Right ventricle myocardium superior (tissue), 1 donor: ENCODE measurements around the gene CATSPER1. TPM values are rescaled to one million over a fixed set of nuclear protein-coding genes. Genes with fewer than 3 reads are reported as not detected.

Experiments used
- ATAC-seq: fragments of 200-7000 bp; cut with Tn5 transposase; one replicate; pipeline ENCODE4 v1.9.1; 2020; ENCODE audit warnings: mild to moderate bottlenecking; ENCODE audit not compliant: poor library complexity
- DNase-seq: peaks from one replicate; pipeline ENCODE4 v3.0.0-alpha.2; 2020
- intact Hi-C: fragments of 100-400 bp; cut with DNase I; formaldehyde crosslinking; loops from one replicate; pipeline ENCODE4 v1.11.2; 2022
- total RNA-seq: library from RNA; stranded (reverse); fragmentation: NEBNext Ultra II Directional; extraction: Animal tissue kit (Norgen Biotek cat#: 25700); gene quantifications from one replicate; pipeline ENCODE4 v1.2.1, GENCODE V29; 2021
- donor health status: DM: no; HTN: yes; CAD: no; lungs with severe emphysema.

CATSPER1 gene
- total RNA-seq, 1 donor from 2014 or later = not detected

DNA sequence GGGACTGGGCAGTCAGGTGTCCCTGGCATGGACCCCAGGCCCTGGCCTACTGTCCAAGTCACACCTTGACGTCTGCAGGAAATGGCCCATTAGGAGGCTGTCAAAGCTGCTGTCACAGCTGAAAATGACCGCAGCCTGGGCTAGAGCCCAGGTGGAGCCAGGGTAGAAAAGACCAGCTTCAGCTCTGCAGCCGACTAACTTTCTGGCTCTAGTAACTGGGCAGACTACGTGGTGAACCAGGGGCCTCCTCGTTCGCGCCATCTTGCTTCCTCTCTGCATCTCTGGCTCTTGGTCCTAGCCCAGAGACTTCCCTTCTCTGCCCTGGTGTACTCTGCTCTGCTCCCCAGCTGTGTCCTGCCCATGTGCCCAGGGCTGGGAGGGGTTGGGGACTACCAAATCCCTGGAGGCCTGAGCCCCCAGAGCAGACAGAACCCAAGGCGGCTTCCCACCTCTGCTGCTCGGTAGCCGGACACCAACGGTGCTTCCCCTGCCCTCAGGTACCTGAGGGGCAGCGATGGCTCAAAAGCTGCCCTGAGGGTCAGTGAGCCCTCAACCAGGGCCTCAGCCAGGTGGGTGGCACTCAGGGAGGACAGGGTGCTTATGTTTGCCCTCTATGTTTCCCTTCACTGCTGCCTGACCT lies 45.1 kb downstream of the CATSPER1 start:
- DNase-seq = no peak
- intact Hi-C loops = no loop called here
- peak; percentile 4 for ATAC-seq

DNA sequence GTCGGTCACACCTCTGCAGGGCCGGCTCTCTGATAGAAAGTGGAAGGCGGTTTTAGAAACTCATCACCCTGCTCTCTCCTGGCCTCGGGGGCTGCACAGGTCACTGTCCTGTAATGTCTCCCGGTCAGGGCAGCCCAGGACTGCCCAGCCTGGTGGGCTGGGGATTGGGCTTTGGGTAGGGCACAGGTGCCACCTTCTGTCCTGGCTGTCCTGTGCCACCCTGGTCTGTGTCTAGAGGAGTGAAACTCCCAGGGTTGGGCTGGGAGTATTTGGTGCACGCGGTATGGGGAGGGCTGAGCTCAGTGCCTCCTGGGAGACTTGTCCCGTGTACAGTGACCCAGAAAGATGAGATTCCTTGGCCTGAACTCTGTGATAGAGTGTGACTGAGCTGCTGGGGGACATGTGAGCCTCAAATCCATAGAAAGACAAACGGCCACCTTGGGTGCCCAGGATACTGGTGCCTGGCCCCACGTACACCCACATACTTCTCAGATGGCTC lies 47.0 kb downstream of the CATSPER1 start:
- intact Hi-C loops = no loop called here
- no peak for ATAC-seq
- DNase-seq = no peak

DNA sequence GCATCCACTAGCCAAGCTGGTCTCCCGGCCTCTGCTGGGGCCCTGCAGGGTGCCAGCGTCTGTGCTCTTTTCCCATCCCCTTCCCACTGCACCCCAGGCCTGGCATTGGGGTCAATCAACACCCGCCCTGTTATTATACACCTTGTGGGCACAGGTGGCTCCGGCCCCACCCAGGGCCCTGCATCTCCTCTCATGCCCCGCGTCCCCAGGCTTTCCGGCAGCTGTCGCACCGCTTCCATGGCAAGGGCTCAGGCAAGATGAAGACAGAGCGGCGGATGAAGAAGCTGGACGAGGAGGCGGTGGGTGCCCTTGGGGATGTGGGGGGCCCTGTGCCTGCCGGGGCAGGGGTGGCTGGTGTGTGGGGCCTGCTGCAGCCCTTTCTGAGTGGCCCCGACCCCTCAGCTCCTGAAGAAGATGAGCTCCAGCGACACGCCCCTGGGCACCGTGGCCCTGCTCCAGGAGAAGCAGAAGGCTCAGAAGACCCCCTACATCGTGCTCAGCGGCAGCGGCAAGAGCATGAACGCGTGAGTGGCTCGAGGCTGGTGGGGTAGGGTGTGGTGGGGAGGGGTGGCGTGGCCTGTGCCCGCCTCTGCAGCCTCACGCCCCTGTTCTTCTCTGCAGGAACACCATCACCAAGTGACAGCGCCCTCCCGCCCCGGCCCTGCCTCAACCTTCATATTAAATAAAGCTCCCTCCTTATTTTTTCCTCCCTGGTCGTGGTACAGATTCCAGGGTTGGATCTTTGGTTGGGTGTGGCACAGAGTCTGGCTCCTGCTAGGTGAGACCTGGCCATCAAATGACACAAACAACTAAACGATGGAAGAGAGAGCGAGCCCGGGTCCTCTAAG lies 47.7 kb downstream of the CATSPER1 start:
- ATAC-seq (no peak), DNase-seq (no peak)
- intact Hi-C loops = no loop called here

DNA sequence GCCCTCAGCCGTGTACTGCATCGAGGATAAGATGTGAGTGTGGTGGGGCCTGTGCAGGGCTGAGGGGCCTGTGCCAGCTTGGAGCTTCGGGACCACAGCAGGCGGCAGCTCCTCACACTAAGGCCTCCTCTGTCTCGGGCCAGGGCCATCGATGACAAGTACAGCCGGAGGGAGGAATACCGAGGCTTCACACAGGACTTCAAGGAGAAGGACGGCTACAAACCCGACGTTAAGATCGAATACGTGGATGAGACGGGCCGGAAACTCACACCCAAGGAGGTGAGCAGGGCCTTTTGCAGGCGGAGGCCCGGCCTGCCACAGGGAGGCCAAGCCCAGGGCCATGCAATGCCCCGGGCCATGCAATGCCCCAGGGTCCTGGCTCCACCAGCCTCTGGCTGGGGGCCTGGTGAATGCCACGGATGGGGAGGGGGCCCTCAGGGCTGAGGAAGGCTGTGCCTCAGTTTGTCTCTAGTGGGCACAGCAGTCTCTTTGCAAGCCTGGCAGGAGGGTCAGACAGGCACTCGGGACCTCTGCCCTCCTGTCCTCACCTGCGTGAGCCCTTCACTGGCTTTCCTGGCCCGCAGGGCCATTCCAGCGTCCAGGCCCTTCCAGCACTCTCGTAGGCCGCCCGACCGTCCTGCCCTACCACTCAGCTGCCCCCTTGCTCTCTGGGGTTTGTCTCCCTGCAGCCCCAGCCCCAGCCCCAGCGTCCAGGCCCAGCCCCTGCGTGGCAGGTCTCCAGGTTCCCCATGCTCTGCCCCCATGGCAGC lies 48.5 kb downstream of the CATSPER1 start:
- DNase-seq = no peak
- no peak for ATAC-seq
- intact Hi-C loops = no loop called here

DNA sequence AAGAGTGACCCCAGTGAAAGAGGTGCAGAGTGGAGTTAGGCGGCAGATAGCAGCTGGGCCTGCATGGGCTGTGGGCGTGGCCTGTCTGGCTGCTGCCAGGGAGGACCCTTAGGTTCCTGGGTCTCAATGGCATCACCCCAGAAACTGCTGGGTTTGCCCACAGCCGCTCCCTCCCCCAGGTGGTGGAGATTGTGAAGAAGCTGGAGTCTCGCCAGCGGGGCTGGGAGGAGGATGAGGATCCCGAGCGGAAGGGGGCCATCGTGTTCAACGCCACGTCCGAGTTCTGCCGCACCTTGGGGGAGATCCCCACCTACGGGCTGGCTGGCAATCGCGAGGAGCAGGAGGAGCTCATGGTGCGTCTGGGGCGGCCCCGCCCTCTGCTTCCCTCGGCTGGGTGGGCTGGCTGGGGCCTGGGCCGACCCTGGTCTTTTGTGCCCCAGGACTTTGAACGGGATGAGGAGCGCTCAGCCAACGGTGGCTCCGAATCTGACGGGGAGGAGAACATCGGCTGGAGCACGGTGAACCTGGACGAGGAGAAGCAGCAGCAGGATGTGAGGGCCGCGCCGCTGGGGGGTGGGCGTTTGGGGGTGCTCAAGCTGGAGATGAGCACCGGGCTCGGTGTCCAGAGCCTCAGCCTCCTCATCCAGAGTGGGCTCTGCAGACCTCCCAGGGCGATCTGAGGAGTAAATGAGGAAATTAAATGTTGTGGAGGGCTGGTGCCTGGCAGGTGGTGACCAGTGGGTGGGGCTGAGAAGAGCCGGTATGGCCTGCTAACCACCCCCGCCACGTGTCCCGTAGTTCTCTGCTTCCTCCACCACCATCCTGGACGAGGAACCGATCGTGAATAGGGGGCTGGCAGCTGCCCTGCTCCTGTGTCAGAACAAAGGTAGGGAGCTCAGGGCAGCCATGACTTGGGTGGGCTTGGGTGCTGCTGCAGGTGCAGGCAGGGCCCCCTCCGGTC lies 49.8 kb downstream of the CATSPER1 start:
- ATAC-seq (no peak), DNase-seq (no peak)
- intact Hi-C loops = no loop called here

DNA sequence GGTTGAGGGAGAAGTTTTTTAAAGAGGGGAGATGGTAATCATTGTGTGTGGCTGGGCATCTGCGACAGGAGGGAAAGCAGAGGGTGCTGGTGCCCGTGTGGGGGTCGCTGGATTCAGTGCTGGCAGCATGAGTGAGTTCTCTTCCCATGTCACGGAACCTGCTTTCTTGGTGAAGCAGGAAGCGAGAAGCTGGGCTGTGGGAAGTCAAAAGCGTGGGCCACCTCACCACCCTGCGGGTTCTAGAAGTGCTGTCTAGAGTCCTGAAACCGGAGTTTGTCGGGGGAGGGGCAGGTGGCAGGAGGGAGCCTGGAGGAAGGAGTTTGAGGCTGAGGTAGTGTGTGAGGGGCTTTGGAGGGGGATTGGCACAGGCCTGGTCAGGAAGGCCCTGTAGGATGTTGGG lies 50.5 kb downstream of the CATSPER1 start:
- ATAC-seq (no peak), DNase-seq (no peak)
- intact Hi-C loops = no loop called here

DNA sequence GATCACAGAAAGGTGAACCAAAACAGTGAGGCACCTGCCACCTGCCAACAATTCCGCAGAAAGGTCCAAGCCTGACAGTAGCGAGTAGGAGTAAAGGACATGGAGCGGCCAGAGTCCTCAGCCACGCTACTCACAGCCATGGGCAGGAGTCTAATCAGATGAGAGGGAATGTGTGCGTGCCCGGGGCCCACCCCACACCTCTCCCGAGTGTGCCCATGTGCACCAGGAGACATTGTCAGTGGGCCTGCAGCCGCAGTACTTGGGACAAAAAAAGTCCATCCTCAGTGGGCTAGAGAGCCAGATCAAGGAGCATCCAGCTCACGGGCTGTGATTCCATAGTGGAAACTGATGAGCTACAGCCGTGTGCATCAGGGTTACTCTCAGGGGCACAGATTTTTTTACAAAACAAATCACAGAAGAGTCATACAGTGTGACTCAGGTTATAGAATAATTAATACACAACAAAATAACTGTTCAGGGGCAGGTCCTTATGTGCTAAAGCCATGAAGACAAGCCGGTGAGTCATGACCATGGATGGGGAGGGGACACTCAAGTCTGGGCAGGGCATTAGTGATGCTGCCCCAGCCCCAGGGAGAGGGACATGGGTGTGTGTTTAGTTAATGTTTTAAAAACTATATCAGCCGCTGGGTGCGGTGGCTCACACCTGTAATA lies 52.7 kb downstream of the CATSPER1 start:
- no peak for DNase-seq
- ATAC-seq = no peak
- intact Hi-C loops = no loop called here

DNA sequence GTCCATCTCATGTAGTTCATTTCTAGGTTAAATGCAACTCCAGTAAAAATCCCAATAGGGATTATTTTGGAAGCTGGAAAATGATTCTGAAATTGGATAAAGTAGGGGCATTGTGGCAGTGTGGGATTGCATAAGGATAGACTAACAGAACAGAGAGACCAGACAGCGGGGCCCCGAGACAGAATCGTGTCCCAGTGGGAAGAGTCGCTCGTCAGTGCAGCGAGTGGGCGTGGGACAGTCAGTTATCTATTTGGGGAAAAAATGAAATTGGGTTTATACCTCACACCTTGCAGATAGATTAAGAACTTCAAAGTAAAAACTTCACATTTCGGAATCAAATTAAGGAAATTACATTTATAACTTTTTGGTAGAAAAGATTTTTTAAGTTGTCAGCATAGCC lies 54.2 kb downstream of the CATSPER1 start:
- ATAC-seq = no peak
- DNase-seq = no peak
- intact Hi-C loops = no loop called here

DNA sequence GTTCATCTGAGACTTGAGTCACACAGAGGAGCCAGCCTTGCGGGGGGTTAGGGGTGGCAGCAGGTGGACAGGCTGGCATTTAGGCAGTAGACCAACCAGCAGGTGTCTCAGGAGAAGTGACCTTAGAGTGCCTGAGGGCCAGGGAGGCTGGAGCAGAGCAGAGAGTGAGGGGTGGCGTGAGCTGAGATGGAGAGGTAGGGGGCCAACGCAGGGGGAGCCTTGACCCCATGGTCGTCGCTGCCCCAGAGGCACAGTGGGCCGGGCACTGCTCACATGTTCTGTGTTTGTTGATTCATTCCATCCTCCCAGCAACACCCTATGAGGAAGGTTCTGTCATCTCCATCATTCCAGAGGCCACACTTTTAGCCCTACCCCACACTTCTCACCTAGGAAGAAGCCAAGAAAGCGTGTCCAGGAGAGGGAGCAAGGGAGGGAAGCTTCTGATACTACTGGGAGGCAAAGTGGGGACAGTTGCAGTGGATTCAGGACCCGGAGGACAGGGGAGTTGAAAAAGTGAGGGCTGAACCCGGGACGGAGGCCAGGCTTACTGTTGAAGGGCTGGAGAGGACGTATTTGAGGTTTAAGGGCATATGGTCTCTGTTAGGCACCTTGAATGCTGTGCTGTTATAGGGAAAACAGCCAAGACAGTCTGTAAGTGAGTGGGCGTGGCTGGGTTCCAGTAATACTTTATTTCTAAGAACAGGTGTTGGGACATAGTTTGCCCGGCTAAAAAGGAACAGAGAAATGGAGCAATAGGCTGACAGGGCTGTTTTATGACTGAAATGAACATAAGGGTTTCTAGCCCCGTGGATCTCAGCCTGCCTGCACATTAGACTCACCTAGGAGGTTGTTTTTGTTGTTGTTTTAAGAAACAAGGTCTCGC lies 57.4 kb downstream of the CATSPER1 start:
- peak; percentile 16 for ATAC-seq

DNA sequence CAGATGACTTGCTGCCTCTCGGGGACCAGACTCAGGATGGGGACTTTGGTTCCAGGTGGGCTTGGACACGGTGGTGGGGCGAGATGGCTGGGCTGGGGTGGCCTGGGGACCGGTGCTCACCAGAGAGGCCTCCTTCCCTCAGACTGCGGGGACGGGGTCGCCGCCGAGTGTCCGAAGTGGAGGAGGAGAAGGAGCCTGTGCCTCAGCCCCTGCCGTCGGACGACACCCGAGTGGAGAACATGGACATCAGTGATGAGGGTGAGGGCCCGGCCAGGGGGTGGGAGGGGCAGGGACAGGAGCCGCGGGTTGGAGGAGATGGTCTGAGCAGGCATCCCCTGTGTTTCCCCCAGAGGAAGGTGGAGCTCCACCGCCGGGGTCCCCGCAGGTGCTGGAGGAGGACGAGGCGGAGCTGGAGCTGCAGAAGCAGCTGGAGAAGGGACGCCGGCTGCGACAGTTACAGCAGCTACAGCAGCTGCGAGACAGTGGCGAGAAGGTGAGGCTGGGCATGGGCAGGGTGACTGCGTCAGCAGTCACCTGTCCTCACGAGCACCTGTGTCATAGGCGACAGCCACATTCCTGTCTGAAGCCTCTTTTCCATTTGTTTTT lies 58.8 kb downstream of the CATSPER1 start:
- DNase-seq (no peak), ATAC-seq (no peak)
- intact Hi-C loops = no loop called here

More for the DNA sequence above, 57.4 kb downstream of the CATSPER1 start:
- intact Hi-C loops = no loop called here
- DNase-seq = no peak

Other genes starting within 250 kb of the CATSPER1 start
- gene AP5B1, start 245.5 kb downstream of the CATSPER1 start, total RNA-seq = 6.5 TPM
- not detected for gene OVOL1, start 239.4 kb downstream of the CATSPER1 start, total RNA-seq
- not detected for gene SNX32, start 192.5 kb downstream of the CATSPER1 start, total RNA-seq
- gene CFL1, start 168.3 kb downstream of the CATSPER1 start, total RNA-seq = 288 TPM
- gene MUS81, start 166.0 kb downstream of the CATSPER1 start, total RNA-seq = 30.7 TPM
- 80.0 TPM for gene EFEMP2, start 153.7 kb downstream of the CATSPER1 start, total RNA-seq
- 0.73 TPM for gene CTSW, start 146.6 kb downstream of the CATSPER1 start, total RNA-seq
- 37.7 TPM for gene FIBP, start 138.0 kb downstream of the CATSPER1 start, total RNA-seq
- 27.9 TPM for gene CCDC85B, start 135.8 kb downstream of the CATSPER1 start, total RNA-seq
- 0.70 TPM for gene FOSL1, start 126.1 kb downstream of the CATSPER1 start, total RNA-seq
- gene C11orf68, start 107.4 kb downstream of the CATSPER1 start, total RNA-seq = 36.1 TPM
- 81.9 TPM for gene DRAP1, start 107.1 kb downstream of the CATSPER1 start, total RNA-seq
- gene TSGA10IP, start 81.0 kb downstream of the CATSPER1 start, total RNA-seq = not detected
- 24.5 TPM for gene SART1, start 64.7 kb downstream of the CATSPER1 start, total RNA-seq
- 20.1 TPM for gene EIF1AD, start 24.3 kb downstream of the CATSPER1 start, total RNA-seq
- gene BANF1, start 24.0 kb downstream of the CATSPER1 start, total RNA-seq = 256 TPM
- gene CST6, start 14.5 kb downstream of the CATSPER1 start, total RNA-seq = not detected
- 0.73 TPM for gene GAL3ST3, start 22.7 kb upstream of the CATSPER1 start, total RNA-seq
- gene SF3B2, start 25.9 kb upstream of the CATSPER1 start, total RNA-seq = 61.2 TPM
- 46.5 TPM for gene PACS1, start 43.8 kb upstream of the CATSPER1 start, total RNA-seq
- gene KLC2, start 231.2 kb upstream of the CATSPER1 start, total RNA-seq = 30.7 TPM
- gene RAB1B, start 242.2 kb upstream of the CATSPER1 start, total RNA-seq = 114 TPM